HG03575 (cell line): ENCODE measurements around the gene CTNNAL1.

Experiments
- ATAC-seq: cut with Tn5 transposase; IDR thresholded peaks from one replicate; pipeline ENCODE4 v1.9.1; 2021; ENCODE audit not compliant: unreplicated experiment, insufficient number of reproducible peaks, low FRiP score; ENCODE audit errors: extremely low read depth

Gene CTNNAL1

GRCh38 chr9:109031241-109031640 lies 17.9 kb upstream of the CTNNAL1 start:
- ATAC-seq, result no peak

- no peak for ATAC-seq
Measured at GRCh38 chr9:109030426-109030825, 17.1 kb upstream of the CTNNAL1 start.

- ATAC-seq, result no peak
Measured at GRCh38 chr9:109028457-109028856, 15.2 kb upstream of the CTNNAL1 start.

GRCh38 chr9:109027176-109027575 lies 13.9 kb upstream of the CTNNAL1 start:
- no peak for ATAC-seq

GRCh38 chr9:109026306-109026705 lies 13.0 kb upstream of the CTNNAL1 start:
- no peak for ATAC-seq

- ATAC-seq, result no peak
Measured at GRCh38 chr9:109022873-109023272, 9.6 kb upstream of the CTNNAL1 start.

GRCh38 chr9:109020581-109021511 lies 7.5 kb upstream of the CTNNAL1 start:
- no peak for ATAC-seq

- ATAC-seq, result no peak
Measured at GRCh38 chr9:109020113-109020512, 6.8 kb upstream of the CTNNAL1 start.

GRCh38 chr9:109019420-109019819 lies 6.1 kb upstream of the CTNNAL1 start:
- no peak for ATAC-seq

- ATAC-seq, result no peak
Measured at GRCh38 chr9:109017493-109017892, 4.2 kb upstream of the CTNNAL1 start.

GRCh38 chr9:109017061-109017460 lies 3.8 kb upstream of the CTNNAL1 start:
- no peak for ATAC-seq

- ATAC-seq, result no peak
Measured at GRCh38 chr9:109016132-109016531, 2.8 kb upstream of the CTNNAL1 start.

- no peak for ATAC-seq
Measured at GRCh38 chr9:109014608-109015280, 1.4 kb upstream of the CTNNAL1 start.

- ATAC-seq, result no peak
Measured at GRCh38 chr9:109013679-109014607, 644 bp upstream of the CTNNAL1 start.

- ATAC-seq, result peak; percentile 35
Measured at GRCh38 chr9:109012009-109012875, 1.1 kb downstream of the CTNNAL1 start.

- no peak for ATAC-seq
Measured at GRCh38 chr9:109011231-109011671, 2.0 kb downstream of the CTNNAL1 start.

- ATAC-seq, result peak; percentile 31
Measured at GRCh38 chr9:109010746-109011145, 2.6 kb downstream of the CTNNAL1 start.

- no peak for ATAC-seq
Measured at GRCh38 chr9:109005678-109006077, 7.6 kb downstream of the CTNNAL1 start.
